Stomach (tissue), 4 donors: ENCODE results near the gene COBL.

Experiments used
- CTCF ChIP-seq, 7 experiments: fragments of 450-650 bp in 4 of 7; fragments of 200-600 bp in 3 of 7; sonication (generic) in 3 of 7; IDR thresholded peaks; one replicate each; pipeline ENCODE4 v1.5.1; 2016 to 2019; ENCODE audit warnings: antibody characterized with exemption in 7 of 7, control low read depth in 2 of 7, mild to moderate bottlenecking in 1 of 7
- POLR2A ChIP-seq, 4 donors: fragments of 450-650 bp; IDR thresholded peaks; one replicate each; pipeline ENCODE4 v1.6.1; 2016; ENCODE audit warnings: antibody characterized with exemption in 4 of 4, control low read depth in 2 of 4, mild to moderate bottlenecking in 1 of 4, moderate library complexity in 1 of 4
- POLR2AphosphoS5 ChIP-seq, 3 donors: sonication (generic); formaldehyde crosslinking; IDR thresholded peaks; one replicate each; pipeline ENCODE4 v1.6.1; 2016; ENCODE audit warnings: antibody characterized with exemption in 3 of 3

GRCh38 chr7:51031791-51032515, 284.7 kb downstream of the COBL start:
- TF ChIP-seq CTCF (IDR thresholded peaks at IDR 0.05) (no peak), POLR2AphosphoS5 (IDR thresholded peaks at IDR 0.05) (no peak), POLR2A (IDR thresholded peaks at IDR 0.05) (no peak)
